Transverse colon (tissue), 4 donors: ENCODE results near the gene IRX3. TPM values are rescaled to one million over a fixed set of nuclear protein-coding genes. Genes with fewer than 3 reads are reported as not detected.

Experiments
- DNase-seq: peaks from one replicate; pipeline ENCODE4 v3.0.0-alpha.2; 2019
- H3K27ac ChIP-seq, 4 donors: fragments of 200-600 bp; sonication (generic); 2 replicates each; pipeline ENCODE4 v1.5.1; 2016 to 2018; ENCODE audit warnings: inconsistent platforms in 4 of 4
- H3K27me3 ChIP-seq: fragments of 200-600 bp; sonication (generic); 2 replicates; pipeline ENCODE4 v1.5.1; 2017; ENCODE audit warnings: inconsistent platforms
- H3K36me3 ChIP-seq, 4 donors: fragments of 200-600 bp; sonication (generic); 2 replicates each; pipeline ENCODE4 v1.5.1; 2017 to 2019; ENCODE audit warnings: inconsistent platforms in 4 of 4
- H3K4me1 ChIP-seq, 4 donors: fragments of 200-600 bp; sonication (generic); 2 replicates each; pipeline ENCODE4 v1.5.1; 2017 to 2020; ENCODE audit warnings: inconsistent platforms in 4 of 4
- H3K4me3 ChIP-seq, 4 donors: fragments of 200-600 bp; sonication (generic); 1 replicate in 1 of 4; 2 replicates in 3 of 4; pipeline versions ENCODE4 v1.5.1 to v1.6.1; 2017 to 2019; ENCODE audit warnings: inconsistent platforms in 4 of 4
- H3K9me3 ChIP-seq, 2 donors: fragments of 200-600 bp; sonication (generic); 2 replicates each; pipeline ENCODE4 v1.5.1; 2017 to 2019; ENCODE audit warnings: inconsistent platforms in 2 of 2
- CTCF ChIP-seq, 5 experiments: fragments of 200-600 bp in 3 of 5; fragments of 450-650 bp in 2 of 5; sonication (generic) in 3 of 5; IDR thresholded peaks; 1 replicate in 2 of 5; 2 replicates in 3 of 5; pipeline ENCODE4 v1.5.1; 2016 to 2017; ENCODE audit warnings: antibody characterized with exemption in 5 of 5, inconsistent platforms in 3 of 5, mild to moderate bottlenecking in 2 of 5, moderate library complexity in 1 of 5
- EP300 ChIP-seq: sonication (generic); formaldehyde crosslinking; IDR thresholded peaks from one replicate; pipeline ENCODE4 v1.6.1; 2017; ENCODE audit warnings: antibody characterized with exemption, low read depth
- POLR2A ChIP-seq: fragments of 450-650 bp; IDR thresholded peaks from one replicate; pipeline ENCODE4 v1.6.1; 2016; ENCODE audit warnings: antibody characterized with exemption, mild to moderate bottlenecking, moderate library complexity
- POLR2AphosphoS5 ChIP-seq, 3 donors: sonication (generic); formaldehyde crosslinking; IDR thresholded peaks; one replicate each; pipeline ENCODE4 v1.6.1; 2016; ENCODE audit warnings: antibody characterized with exemption in 3 of 3
- WGBS, 2 donors: methylation state at CpG; one replicate each; pipeline ENCODE4 v1.1.5; 2018; ENCODE audit warnings: low coverage in 1 of 2; 5-methylcytosine and 5-hydroxymethylcytosine counted together
- in situ Hi-C, 4 donors: fragments of 200-750 bp; cut with MboI; loops; one replicate each; pipeline versions ENCODE4 v1.15.0 to v1.15.1; 2017; ENCODE audit warnings: low sequenced_read_pairs in 3 of 4, low pct_ligation_motif_present in 1 of 4, low pct_unique_long_range_greater_than_20kb in 1 of 4
- intact Hi-C: fragments of 100-400 bp; cut with DNase I; formaldehyde crosslinking; loops from one replicate; pipeline ENCODE4 v1.15.1; 2023; ENCODE audit warnings: low total_unique reads
- total RNA-seq, 4 donors: library from RNA; depleted of rRNA; stranded (reverse); fragments of >200 nt; gene quantifications; one replicate each; pipeline ENCODE4 v1.1.0, GENCODE V29; 2016

The IRX3 gene
- total RNA-seq, 4 donors from 2014 or later = 0.16 TPM; not detected in 3

DNA sequence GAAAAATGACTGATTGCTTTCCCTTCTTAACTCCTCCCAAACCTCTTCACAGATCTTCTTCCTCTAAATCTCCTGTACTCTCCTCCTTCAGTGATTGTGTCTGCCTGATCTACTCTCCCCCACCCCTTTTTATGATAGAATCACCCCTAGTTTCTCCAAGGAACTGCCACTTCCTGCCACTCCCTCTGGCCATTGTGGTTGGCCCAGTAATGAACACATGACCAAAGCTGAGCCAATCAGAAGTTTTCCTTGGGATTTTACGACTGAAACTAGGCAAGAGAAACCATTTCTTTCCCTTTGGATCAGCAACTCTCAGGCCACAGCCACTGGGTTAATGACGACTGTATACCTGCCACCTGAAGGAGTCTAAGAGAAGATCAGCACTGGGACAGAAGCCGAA lies 15.9 kb downstream of the IRX3 start:
- DNase-seq = no peak
- WGBS, 2 donors = 84 to 87% methylated on average over 2 to 3 of the region's 3 CpGs
- H3K27ac ChIP-seq = no peak overlapping the region
- H3K36me3 ChIP-seq = no peaks in the 10 kb centered on the region
- no peak overlapping the region for H3K4me3 ChIP-seq
- H3K9me3 ChIP-seq = no peaks in the 10 kb centered on the region
- TF ChIP-seq EP300 (no peak), POLR2AphosphoS5 (IDR thresholded peaks at IDR 0.05) (no peak), POLR2A (no peak), CTCF (IDR thresholded peaks at IDR 0.05) (no peak)
- intact Hi-C loops (no loop called here), in situ Hi-C loops (no loop called here)
- no peaks in the 10 kb centered on the region for H3K4me1 ChIP-seq
- peaks cover 4% of the 10 kb centered on the region for H3K27me3 ChIP-seq

GRCh38 chr16:54269461-54269860 lies 17.1 kb downstream of the IRX3 start:
- TF ChIP-seq CTCF (IDR thresholded peaks at IDR 0.05) (no peak), EP300 (no peak), POLR2A (no peak), POLR2AphosphoS5 (IDR thresholded peaks at IDR 0.05) (no peak)
- no peak for DNase-seq
- intact Hi-C loops (no loop called here), in situ Hi-C loops (no loop called here)
- H3K27ac ChIP-seq = no peak overlapping the region
- H3K36me3 ChIP-seq = no peaks in the 10 kb centered on the region
- H3K9me3 ChIP-seq = no peaks in the 10 kb centered on the region
- peaks cover 10% of the 10 kb centered on the region for H3K27me3 ChIP-seq
- H3K4me3 ChIP-seq = no peak overlapping the region
- H3K4me1 ChIP-seq = no peaks in the 10 kb centered on the region

- Histone ChIP-seq H3K9me3 (no peaks in the 10 kb centered on the region), H3K4me1 (no peaks in the 10 kb centered on the region), H3K27me3 (peaks cover 10% of the 10 kb centered on the region), H3K36me3 (no peaks in the 10 kb centered on the region), H3K27ac (no peak overlapping the region), H3K4me3 (no peak overlapping the region)
- 62 to 81% methylated on average over 4 of the region's 4 CpGs for WGBS, 2 donors
- in situ Hi-C loops (no loop called here), intact Hi-C loops (no loop called here)
- no peak for DNase-seq
- TF ChIP-seq POLR2AphosphoS5 (IDR thresholded peaks at IDR 0.05) = no peak
- TF ChIP-seq EP300 = no peak
- no peak for TF ChIP-seq POLR2A
- no peak for TF ChIP-seq CTCF (IDR thresholded peaks at IDR 0.05)
Measured at GRCh38 chr16:54268766-54269165, 17.8 kb downstream of the IRX3 start.

- no peaks in the 10 kb centered on the region for H3K9me3 ChIP-seq
- in situ Hi-C loops = no loop called here
- peaks cover 10% of the 10 kb centered on the region for H3K27me3 ChIP-seq
- no peaks in the 10 kb centered on the region for H3K4me1 ChIP-seq
- no peak for DNase-seq
- TF ChIP-seq EP300 (no peak), POLR2A (no peak), POLR2AphosphoS5 (IDR thresholded peaks at IDR 0.05) (no peak), CTCF (IDR thresholded peaks at IDR 0.05) (no peak)
- intact Hi-C loops = no loop called here
- H3K27ac ChIP-seq = no peak overlapping the region
- no peaks in the 10 kb centered on the region for H3K36me3 ChIP-seq
- no peak overlapping the region for H3K4me3 ChIP-seq
- 80 to 89% methylated on average over 2 to 7 of the region's 7 CpGs for WGBS, 2 donors
Measured at GRCh38 chr16:54268340-54268739, 18.2 kb downstream of the IRX3 start.
